DLD1 (cell line): ENCODE data around the gene CTNNA2.

Source experiments
- in situ Hi-C: cut with HindIII; loops from 2 replicates; pipeline ENCODE4 v1.10.0; 2017; ENCODE audit warnings: low sequenced_read_pairs

CTNNA2 gene

GRCh38 chr2:79915455-79915854, 402.6 kb downstream of the CTNNA2 start:
- in situ Hi-C loops = no loop called here

GRCh38 chr2:79916285-79916684, 403.4 kb downstream of the CTNNA2 start:
- in situ Hi-C loops = no loop called here

GRCh38 chr2:79920512-79921076, 407.7 kb downstream of the CTNNA2 start:
- in situ Hi-C loops = no loop called here

GRCh38 chr2:79929624-79930023, 416.8 kb downstream of the CTNNA2 start:
- in situ Hi-C loops = no loop called here

- in situ Hi-C loops = no loop called here
Observed at GRCh38 chr2:79935046-79935732, 422.3 kb downstream of the CTNNA2 start.

GRCh38 chr2:79935771-79936657, 423.2 kb downstream of the CTNNA2 start:
- in situ Hi-C loops = no loop called here

- in situ Hi-C loops = no loop called here
Observed at GRCh38 chr2:79936715-79937114, 423.9 kb downstream of the CTNNA2 start.

- in situ Hi-C loops = no loop called here
Observed at GRCh38 chr2:79938648-79939047, 425.8 kb downstream of the CTNNA2 start.

- in situ Hi-C loops = no loop called here
Observed at GRCh38 chr2:79940364-79940763, 427.5 kb downstream of the CTNNA2 start.

GRCh38 chr2:79941179-79941578, 428.3 kb downstream of the CTNNA2 start:
- in situ Hi-C loops = no loop called here

- in situ Hi-C loops = no loop called here
Observed at GRCh38 chr2:79944205-79944604, 431.4 kb downstream of the CTNNA2 start.

- in situ Hi-C loops = no loop called here
Observed at GRCh38 chr2:79945653-79946445, 433.0 kb downstream of the CTNNA2 start.

GRCh38 chr2:79947751-79948150, 434.9 kb downstream of the CTNNA2 start:
- in situ Hi-C loops = no loop called here

GRCh38 chr2:79950526-79950925, 437.7 kb downstream of the CTNNA2 start:
- in situ Hi-C loops = no loop called here

- in situ Hi-C loops = no loop called here
Observed at GRCh38 chr2:79952616-79953015, 439.8 kb downstream of the CTNNA2 start.

- in situ Hi-C loops = no loop called here
Observed at GRCh38 chr2:79960035-79960434, 447.2 kb downstream of the CTNNA2 start.

- in situ Hi-C loops = no loop called here
Observed at GRCh38 chr2:79960519-79960918, 447.7 kb downstream of the CTNNA2 start.

- in situ Hi-C loops = no loop called here
Observed at GRCh38 chr2:79964966-79965365, 452.1 kb downstream of the CTNNA2 start.

- in situ Hi-C loops = no loop called here
Observed at GRCh38 chr2:79966369-79966768, 453.5 kb downstream of the CTNNA2 start.

GRCh38 chr2:79966882-79967281, 454.0 kb downstream of the CTNNA2 start:
- in situ Hi-C loops = no loop called here

GRCh38 chr2:79971807-79972206, 459.0 kb downstream of the CTNNA2 start:
- in situ Hi-C loops = no loop called here
